HG03064 (cell line): Measurements from ENCODE around the gene RELN.

Experiments
- ATAC-seq: cut with Tn5 transposase; IDR thresholded peaks from one replicate; pipeline ENCODE4 v1.9.1; 2021; ENCODE audit warnings: low read depth; ENCODE audit not compliant: unreplicated experiment

RELN gene

DNA sequence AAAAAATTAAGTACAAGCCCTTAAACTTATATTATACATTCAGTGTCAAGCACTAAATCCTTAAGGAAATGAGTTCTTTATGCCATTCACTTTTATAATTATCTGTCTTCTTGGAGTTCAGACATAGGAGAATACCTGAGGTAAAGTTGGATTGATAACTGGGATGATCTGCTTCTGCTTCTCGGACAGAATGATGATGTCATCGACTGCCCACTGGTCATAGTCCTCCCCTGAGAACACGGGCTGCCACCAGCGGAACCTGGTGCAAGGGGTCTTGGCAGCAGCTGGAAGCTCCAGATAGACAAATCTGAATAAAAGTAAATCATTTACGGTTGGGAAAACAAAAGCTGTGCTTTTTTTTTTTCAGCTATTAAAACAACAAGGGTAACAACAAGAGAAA lies 395.3 kb downstream of the RELN start:
- ATAC-seq: no peak

DNA sequence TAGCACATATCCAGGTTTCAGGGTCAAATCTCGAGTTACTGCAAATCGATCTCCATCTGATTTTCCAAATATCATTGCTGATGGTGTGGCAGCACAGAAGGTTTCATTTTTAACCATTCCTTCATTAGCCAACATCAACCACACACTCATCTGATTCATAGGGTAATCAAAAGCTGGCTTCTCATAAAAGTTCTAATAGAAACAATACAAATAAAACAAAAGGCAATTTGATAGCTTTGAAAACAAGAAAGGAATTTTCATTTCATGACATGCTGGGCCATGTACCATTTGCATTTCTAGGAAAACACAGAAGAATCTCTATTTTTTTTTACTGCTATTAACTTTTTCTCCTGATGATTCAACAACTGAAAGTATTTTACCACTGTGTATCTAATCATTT lies 395.8 kb downstream of the RELN start:
- no peak for ATAC-seq

DNA sequence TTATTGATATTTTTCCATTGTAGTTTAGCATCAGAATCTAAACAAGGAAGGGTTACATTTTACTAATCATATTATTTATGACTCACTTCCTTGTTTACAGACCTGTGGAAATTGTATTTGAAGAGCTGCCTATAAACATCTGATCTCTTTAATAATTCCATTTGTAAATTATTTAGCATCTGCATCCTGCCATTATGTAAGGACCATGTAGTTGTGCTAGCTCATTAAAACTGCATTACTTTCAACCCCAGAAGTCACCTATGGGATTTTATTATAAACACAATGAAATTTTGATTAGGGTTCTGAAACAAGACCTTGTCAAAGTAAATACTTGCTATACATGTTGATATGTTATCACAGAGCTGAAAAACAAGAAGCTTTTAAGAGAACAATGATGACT lies 396.6 kb downstream of the RELN start:
- ATAC-seq: no peak

DNA sequence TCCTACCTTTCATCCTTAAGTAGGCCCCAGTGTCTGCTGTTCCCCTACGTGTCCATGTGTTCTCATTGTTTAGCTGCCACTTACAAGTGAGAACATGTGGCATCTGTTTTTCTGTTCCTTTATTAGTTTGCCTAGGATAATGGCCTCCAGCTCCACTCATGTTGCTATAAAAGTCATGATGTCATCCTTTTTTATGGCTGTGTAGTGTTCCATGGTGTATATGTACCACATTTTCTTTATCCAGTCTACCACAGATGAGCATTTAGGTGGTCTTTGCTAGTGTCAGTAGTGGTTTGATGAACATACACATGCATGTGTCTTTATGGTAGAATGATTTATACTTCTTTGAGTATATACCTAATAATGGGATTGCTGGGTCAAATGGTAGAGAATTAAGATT lies 397.3 kb downstream of the RELN start:
- no peak for ATAC-seq

DNA sequence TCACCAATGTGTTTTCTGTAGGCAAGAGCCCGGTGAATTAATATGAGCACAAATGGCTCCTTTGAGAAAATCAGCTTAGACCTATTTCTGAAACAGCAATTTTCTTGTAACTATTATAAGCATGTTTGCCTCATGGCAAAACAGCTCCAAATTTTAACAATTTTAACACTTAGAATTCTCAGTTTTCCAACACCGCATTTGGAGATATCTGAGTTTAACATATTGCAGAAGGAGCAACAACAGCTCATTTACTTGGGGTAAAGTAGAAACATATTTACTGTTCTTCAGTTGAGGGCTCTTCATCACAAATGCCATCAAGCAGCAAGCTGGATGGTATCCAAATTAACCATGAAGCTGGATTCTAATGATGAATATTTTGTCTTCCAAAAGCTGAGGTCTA lies 409.4 kb downstream of the RELN start:
- ATAC-seq: no peak

DNA sequence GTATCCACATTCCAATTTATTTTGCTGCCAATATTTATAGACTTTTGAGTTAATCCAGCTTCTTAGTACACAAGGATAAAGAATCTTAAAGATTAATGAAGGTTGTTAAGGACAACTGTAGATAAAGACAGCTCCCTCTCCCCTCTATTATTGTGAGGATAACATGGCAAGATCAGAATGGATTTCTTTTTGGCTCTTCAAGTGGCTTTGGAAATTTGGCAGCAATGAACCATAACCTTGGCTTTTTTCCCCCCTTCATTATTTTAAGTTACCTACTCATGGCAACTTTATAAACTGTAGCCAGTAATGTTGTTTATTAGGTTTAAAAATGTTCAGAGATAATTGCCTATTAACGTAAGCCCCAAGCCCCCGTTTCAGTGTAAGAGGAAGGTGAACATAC lies 412.4 kb downstream of the RELN start:
- no peak for ATAC-seq

DNA sequence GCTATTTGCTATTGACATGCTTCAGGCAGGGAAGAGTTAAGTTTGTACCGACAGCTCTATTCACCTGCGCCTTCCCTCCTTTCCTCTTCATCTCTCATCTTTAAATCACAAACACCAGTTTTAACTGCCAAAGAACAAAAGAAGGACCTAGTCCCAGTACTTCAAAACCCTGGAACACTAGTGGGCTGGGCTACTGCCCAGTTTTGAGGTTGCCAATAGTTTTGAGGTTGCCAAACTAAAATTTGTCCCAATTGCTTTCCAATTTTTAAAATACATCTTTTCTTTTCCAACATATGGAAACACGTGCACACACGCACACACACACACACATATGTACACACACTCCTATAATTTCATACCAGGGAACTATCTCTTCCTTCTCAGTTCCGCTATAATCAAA lies 412.8 kb downstream of the RELN start:
- ATAC-seq: no peak

DNA sequence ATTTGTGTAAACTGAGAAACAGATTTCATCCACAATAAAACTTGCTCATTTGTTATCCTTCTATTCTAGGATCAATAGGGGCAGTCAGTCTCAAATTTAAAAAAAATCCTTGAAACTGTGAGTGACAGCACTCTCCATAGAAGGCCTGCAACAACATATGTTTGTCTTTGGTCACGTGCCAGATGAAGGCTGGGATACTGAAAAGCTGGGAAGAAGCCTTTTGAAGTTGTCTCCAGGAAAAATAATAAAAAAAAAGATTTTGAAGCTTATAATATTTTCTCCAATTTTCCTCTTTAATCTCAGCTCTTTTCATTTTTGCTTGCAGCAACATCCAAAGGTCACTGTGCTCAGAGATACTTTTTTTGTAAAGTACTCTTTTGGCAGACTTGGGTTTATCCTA lies 414.9 kb downstream of the RELN start:
- no peak for ATAC-seq

DNA sequence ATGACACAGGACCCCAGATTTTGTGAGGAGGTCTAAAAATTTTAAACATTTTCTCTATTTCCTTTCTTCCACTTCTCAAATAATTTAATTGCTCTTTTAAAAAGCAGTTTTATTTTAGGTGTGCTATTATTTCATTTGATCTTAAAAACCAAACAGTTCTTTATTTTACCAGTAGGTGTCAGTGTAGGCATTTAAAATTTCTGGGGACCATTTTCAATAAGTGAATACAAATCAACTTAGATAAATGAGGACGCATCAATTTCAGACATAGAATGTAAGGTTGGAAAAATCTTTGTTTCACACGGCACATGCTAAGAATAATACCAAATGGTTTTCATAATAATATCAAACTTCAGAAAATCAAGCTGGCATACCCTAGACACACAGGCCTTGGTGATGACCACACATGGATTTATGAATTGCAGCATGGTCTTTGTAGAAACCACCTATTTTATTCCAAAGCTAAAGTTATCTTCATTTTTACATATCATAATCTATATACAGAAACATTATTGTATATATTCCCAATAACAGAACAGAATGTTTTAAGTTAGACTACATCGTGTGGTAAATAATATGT lies 415.9 kb downstream of the RELN start:
- no peak for ATAC-seq

DNA sequence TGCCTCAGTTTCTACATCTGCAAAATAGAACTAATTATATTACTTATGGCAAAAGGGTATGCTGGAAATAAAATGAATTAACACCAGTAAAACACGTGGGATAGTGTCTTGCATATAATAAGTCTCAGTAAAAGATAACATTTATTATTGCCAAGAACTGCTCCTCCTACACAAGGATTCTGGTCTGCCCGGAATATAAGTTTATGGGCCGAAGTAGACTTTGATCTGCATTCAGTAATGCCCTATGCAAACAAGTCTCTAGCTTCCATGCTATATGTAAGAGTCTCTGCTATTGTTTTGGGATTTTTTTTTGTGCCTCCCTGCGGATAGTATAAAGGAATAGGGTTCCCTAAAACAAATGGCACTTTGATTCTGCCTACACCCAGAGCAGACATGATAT lies 417.9 kb downstream of the RELN start:
- ATAC-seq: no peak

DNA sequence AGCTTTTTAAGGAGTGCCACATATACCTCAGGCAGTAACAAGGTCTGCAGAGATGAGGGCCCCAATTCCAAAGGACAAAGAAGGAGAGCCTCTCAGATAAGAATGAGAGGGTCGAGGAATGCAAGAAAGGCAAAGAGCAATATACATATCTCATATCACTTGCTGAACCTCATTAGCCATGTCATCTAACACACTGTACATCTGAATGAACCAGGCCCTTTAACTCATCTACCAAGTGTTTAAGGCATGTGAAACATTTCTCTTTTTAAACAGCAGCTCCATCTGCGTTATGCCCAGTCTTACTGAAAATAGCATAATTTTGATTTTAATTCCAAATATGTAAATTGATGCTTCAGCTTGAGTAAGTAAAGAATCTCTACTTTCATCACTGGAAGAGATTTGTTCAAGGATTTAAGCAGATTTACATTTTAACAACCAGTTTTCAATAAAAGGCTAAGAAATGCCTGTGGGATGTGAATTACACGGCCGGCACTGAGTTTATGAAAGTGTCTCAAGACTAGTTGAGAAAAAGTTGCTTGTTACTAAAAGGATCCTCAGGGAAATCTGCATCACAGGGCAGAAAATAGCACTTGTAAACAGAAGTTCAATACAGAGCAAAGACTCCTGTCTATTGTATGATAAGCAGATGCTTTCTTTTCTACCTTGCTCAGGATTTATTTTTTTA lies 419.7 kb downstream of the RELN start:
- no peak for ATAC-seq

DNA sequence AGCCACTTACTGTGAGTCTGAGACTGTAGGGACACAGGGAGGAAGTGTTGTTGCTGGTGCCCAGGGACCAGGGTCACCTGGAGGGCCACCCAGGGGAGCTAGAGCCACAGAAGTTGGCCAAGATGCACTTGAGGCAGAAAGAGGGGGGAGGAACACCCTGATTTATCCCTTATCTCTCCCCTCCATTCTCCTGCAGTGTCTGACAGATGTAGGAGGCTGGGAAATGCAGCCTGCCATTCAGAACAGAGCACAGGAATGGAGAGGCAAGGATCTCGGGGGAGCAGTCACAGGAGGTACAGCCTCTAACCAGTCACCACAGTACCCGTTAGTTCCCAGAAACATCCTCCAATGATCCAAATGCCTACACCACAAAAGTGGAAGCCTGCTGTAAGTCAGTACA lies 425.0 kb downstream of the RELN start:
- no peak for ATAC-seq

DNA sequence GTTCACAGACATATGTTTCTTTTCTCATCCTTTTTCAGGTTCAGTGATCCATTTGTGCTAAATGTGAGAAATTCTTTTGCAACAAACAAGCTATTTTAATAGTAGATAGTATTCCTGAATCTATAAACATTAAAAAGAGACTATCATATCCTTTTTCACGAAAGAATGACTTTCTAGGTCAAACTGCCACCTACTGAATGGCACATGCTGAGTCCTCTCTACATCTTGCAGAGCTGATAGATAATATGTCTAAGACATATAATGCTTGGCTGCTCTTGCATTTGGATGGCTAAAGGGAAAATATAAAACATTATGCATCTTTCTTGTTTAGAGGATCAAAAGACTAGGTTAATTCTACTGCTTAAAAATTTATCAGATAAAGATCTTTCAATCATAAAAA lies 429.3 kb downstream of the RELN start:
- no peak for ATAC-seq

DNA sequence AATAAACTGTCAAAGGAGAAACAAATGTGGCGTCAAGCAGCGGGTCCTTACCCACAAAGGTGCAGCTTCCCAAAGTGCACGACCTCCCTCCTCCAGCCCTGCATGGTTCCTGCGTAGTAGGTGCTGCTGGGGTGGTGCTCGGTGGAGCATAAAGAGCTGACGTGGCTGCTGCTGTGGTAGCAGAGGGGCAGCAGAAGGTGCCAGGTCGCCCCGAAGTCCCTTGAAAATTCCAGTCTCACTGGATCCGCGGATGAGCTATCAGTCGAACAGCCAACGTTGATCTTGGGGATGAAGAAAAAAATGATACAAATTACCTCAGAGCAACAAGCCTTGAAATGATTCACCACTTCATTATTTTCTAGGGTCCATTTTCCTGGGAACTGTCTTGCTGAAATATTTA lies 438.4 kb downstream of the RELN start:
- ATAC-seq: no peak

DNA sequence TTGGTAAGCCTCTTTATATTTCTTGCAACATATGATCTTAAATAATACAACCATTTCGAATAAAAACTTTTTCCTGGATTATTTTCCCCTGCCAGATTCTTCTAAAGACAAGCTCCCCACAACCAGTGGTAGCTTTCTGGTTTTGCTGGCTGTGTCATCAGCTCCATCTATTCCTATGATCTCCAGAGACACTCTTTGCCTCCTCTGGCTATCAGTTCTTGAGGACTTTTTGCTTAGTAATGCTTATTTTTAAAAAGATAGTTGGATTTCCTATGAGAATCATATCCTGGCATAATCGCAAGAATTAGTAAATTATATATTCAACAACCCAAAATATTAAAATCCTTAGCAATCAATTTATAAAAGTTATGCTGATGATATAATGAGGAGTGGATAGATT lies 439.7 kb downstream of the RELN start:
- ATAC-seq: no peak

DNA sequence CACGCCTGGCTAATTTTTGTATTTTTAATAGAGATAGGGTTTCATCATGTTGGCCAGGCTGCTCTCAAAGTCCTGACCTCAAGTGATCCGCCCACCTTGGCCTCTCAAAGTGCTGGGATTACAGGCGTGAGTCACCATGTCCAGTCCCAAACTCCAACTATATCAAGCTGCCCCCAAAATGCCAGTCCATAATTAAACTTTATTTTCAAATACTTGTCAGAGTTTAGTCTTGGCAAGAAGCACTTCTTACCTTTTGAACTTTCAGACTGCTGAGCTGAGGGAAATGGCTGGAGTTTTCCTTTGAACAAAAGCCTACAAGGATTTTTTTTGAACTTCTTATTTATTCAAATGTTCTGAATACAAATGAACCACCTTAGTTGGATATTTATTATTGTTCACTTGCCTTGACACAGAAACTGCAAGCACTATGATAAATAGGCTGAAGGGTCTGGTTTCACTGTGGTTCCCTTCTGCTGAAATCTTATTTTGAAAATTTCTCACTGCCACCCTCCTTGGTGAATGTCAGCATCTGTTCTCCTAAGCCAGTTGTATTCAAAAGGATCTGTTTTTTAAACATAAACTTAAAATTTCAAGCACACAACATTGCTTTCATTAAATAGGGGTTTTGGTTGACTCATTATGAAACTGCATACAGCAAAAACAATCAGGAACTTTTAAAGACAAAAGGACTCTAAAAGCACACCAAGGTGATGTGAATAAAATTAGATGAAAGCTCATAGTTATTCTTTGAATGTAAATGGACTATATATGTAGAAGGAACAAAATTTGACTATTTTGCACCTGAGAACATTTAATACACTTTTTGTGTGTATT lies 441.8 kb downstream of the RELN start:
- no peak for ATAC-seq

DNA sequence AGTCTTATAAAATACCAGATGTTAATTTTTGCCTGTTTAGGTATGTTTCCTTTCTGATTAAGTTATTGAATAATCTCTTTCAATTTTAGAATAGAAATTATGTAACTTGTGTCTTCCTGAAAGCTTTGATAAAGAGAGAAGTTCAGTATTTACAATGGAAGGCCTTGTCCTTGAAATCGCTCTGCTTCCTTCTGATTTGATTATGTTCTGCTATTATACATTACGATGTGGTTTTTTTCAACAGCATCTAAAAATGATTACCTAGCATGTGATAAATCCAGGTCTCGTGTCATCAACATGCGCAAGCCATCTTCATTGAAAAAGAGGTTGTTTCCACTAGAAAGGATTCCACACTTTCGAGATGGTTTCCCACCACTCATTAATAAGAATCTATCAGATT lies 447.0 kb downstream of the RELN start:
- ATAC-seq: no peak

DNA sequence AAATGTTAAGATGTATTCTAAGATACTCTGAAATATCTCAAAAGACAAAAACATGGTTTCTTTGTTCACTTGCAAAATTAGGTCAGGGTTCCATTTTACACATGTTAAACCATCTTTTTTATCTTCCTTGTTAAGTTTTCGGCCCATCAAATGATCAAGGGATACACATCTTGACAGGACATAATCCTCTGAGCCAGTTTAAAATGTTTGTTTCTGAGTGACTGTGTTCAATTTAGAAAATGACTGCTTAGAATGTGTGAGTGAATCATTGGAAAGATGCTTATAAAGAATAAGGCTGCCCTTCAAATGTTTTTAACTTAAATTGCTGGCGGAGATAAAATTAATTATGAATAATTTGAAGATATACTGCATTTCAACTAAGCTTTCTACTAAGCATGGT lies 447.5 kb downstream of the RELN start:
- ATAC-seq: no peak

DNA sequence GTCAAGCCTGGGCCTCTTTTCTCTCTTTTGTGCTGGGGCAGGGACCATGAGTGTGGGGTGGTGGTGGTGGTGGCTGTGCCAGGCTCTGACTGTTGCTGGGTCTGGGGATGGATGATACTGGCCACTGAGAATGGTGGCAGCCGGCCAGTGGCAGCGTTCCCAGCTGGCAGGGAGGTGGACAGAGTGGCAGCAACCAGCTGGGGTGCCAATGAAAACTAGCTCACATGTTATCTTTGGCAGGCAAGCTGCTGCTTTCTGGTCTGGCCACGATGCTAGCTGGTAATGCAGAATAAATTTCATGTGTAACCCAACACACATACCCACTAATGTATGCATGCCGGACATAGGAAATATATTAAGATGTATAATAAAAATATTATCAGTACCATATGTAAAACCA lies 448.4 kb downstream of the RELN start:
- no peak for ATAC-seq

DNA sequence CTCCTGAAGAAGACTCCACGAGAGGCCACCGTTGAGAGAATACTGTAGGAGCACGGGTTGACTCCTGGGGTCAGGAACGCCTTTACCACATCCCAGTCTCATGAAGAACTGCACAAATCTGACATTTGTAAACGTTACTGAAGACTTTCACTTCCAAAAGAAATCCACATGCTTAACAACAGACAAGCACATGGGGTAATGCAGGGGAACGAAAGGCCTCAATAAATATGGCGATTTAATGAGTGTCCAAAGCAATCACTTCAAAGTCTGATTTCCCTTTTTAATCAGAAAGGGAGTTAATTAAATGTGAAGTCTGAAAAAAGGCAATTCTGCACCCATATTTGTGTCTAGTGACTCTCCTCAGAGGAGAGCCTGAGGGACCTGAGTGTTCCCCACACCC lies 449.1 kb downstream of the RELN start:
- ATAC-seq: no peak

DNA sequence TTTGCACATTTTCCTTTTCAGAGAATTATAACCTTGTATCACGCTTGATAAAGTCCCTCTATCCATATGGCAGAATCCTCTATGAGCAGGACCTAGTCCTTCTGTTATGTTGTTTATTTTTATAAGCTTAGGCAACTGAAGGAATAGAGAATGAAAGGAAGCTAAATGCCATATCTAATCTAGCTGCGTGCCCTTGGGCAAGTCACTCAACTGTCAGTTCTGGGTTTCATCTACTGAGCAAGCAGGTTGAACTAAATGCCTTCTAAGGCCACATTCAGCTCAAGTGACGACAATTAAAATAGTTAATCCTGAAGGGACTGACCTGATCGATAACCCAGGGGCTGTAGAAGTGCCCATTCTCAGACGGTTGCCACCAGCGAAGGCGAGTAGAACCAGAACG lies 449.6 kb downstream of the RELN start:
- no peak for ATAC-seq
